ENCODE measurements around the gene SYT10.
"Not testable (repeated sequence)": the region's sequence is repeated elsewhere in the genome, so short reads cannot be mapped to it uniquely, and the experiment has no call there.

The SYT10 gene

DNA sequence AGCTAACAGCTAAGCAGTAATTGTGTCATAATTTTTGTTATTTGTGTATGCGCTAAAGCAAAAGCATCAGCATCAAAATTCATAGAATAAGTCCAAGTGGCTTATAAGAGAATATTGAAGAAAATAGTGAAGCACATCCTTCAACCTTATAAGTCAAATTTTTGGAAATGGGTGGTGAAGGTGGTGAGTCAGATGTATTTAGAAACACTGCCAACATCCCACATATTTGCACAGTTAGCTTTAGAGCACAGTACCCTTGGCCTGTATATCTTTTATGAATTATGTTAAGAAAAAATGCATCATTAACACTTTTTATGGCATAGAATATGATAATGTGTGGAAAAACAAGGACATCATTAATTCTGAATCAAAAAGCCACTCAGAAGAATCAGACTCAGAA is 8.0 kb downstream of the SYT10 start:
- DNase-seq (ENCODE audit: extremely low read depth, low read depth): no peak
- TF ChIP-seq, protein P1, sequence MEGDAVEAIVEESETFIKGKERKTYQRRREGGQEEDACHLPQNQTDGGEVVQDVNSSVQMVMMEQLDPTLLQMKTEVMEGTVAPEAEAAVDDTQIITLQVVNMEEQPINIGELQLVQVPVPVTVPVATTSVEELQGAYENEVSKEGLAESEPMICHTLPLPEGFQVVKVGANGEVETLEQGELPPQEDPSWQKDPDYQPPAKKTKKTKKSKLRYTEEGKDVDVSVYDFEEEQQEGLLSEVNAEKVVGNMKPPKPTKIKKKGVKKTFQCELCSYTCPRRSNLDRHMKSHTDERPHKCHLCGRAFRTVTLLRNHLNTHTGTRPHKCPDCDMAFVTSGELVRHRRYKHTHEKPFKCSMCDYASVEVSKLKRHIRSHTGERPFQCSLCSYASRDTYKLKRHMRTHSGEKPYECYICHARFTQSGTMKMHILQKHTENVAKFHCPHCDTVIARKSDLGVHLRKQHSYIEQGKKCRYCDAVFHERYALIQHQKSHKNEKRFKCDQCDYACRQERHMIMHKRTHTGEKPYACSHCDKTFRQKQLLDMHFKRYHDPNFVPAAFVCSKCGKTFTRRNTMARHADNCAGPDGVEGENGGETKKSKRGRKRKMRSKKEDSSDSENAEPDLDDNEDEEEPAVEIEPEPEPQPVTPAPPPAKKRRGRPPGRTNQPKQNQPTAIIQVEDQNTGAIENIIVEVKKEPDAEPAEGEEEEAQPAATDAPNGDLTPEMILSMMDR (IDR thresholded peaks at IDR 0.05; ENCODE audit: low read depth, low read length): no peak

DNA sequence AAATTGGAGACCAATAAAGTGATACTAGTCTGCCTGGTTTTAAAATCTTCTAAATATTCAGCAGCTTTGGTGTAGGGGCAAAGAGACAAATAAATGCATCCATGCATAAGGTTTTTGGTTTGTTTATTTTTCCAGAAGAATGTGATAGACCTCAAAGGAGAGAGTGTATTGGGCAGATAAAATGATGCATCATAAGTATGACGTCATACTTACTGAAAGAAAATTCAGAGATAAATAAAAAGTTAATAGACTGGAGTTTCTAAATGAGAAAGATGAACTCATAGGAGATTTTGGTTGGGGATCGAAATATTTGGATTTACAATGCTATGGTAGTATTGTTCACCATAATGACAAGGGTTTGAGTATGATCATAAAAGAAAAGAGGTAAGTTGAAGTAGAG is 10.2 kb downstream of the SYT10 start:
- no peak for DNase-seq (ENCODE audit: extremely low read depth, low read depth)
- TF ChIP-seq, protein P1 (IDR thresholded peaks at IDR 0.05; ENCODE audit: low read depth, low read length): no peak

DNA sequence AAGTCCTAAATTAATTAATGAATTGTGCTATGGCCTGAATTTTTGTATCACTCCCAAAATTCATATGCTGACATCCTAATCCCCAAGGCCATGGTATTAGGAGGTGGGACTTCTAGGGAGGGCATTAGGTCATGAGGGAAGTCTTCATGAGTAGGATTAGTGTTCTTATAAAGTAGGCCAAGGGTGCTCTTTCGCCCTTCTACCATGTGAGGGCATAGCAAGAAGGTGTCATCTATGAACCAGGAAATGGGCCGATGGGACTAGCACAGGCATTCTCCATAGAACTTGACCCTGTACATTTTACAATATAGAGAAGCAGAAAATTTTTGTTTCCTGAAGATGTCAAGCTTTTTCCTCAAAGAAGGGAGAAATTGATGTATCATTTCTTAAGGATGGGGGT is 12.5 kb downstream of the SYT10 start:
- DNase-seq (ENCODE audit: extremely low read depth, low read depth): no peak
- TF ChIP-seq, protein P1 (IDR thresholded peaks at IDR 0.05; ENCODE audit: low read depth, low read length): no peak

DNA sequence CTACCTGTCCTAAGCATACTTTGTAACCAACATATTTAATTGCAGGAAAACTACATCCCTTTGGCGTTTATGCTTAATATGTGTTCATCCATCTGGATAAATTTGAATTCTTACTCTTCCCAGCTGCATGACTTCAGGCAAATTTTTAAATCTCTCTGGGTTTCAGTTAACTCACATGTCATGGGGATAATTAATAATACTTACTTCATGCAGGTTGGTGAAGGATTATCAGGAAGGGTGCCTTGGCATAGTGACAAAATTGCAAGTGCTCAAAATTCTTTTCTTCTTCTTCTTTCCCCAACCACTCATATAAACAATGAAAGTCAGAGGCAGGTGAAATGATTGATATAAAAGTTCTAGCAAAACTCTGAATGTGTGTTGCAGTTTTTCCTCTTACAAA is 15.9 kb downstream of the SYT10 start:
- DNase-seq (ENCODE audit: extremely low read depth, low read depth): no peak
- TF ChIP-seq, protein P1 (IDR thresholded peaks at IDR 0.05; ENCODE audit: low read depth, low read length): no peak

DNA sequence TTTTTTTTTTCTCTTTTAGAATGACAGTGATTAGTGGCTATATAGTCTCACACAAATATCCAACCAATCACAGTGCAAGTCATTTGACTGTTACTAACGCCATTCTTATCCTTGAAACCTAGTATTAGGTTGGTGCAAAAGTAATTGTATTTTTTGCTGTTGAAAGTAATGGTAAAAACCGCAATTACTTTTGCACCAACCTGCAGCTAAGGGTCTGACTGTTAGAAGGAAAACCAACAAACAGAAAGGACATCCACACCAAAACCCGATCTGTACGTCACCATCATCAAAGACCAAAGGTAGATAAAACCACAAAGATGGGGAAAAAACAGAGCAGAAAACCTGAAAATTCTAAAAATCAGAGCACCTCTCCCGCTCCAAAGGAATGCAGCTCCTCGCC is 27.2 kb downstream of the SYT10 start:
- DNase-seq (ENCODE audit: extremely low read depth, low read depth): not testable (repeated sequence)

DNA sequence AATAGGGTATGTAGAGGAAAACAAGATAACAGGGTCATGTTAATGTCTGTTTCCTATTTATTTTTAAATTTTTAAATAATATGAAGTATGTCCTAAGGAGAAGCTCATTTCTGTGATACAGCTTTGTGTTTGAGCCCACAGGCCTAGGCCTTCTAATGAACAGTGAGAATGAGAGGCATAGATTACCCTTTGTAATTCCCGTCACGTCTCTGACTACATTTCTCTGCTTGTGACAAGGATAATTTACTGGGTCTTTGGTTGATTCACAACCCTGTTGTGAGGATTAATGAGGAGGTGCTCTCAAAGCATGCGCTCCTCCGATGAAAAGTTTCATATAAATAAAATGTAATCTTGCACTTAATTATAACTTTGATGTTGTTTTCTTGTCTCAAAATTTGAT is 56.1 kb downstream of the SYT10 start:
- TF ChIP-seq, protein P1 (IDR thresholded peaks at IDR 0.05; ENCODE audit: low read depth, low read length): no peak
- no peak for DNase-seq (ENCODE audit: extremely low read depth, low read depth)

DNA sequence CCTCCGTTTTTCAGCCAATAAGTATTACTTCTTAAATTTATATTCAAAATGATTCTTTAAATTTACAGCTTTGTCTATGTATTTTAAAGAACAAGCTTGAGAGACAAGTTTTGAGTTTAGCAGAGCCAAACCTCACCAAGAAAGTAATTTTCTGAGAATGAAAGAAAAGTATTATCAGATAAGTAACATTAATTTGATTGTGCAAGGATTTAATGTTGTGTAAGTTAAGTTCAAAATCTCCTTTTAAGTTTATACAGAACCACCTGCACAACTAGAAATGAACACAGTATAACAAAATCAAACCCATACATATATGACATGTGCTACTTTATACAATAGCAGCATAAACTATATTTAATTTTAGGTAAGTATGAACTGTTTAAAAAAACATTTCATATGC is 63.5 kb downstream of the SYT10 start:
- TF ChIP-seq, protein P1 (IDR thresholded peaks at IDR 0.05; ENCODE audit: low read depth, low read length): no peak
- no peak for DNase-seq (ENCODE audit: extremely low read depth, low read depth)

DNA sequence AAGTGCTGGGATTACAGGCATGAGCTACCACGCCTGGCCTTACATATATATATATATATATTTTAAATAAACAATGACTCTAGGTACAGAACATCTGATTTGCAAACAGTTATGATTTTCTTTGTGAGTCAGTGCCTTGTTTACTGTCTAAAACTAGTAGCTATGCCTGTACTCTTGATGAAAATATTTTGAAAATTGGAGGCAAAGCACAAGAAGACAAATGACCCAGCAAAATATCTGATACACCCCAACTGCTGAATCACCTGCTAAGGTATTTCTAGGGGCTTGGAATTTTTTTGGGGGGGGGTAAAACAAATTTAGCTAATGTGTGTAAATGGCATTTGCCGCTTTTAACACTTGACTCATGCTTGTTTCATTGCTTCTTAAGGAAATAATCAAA is 69.3 kb downstream of the SYT10 start:
- no peak for DNase-seq (ENCODE audit: extremely low read depth, low read depth)
- TF ChIP-seq, protein P1 (IDR thresholded peaks at IDR 0.05; ENCODE audit: low read depth, low read length): no peak
